ENCODE measurements around the gene ZBTB8A. TPM values are rescaled to one million over a fixed set of nuclear protein-coding genes. Genes with fewer than 3 reads are reported as not detected.

ZBTB8A gene
- polyA plus RNA-seq, 3 donors: 0.08 TPM; not detected in 2

- H3K27ac ChIP-seq (ENCODE audit: low read depth in 1 of 2, low read length in 2 of 2): no peak overlapping the region
- H3K36me3 ChIP-seq (replicated peaks in 1 of 2; ENCODE audit: control insufficient read depth in 1 of 2, insufficient read depth in 2 of 2, low read length in 2 of 2): no peaks in the 10 kb centered on the region
- peaks cover 20 to 24% of the 10 kb centered on the region in 2 donors for H3K4me1 ChIP-seq (ENCODE audit: control insufficient read depth in 1 of 2, insufficient read depth in 2 of 2, low read length in 2 of 2)
- peak overlapping the region; percentile 81 for H3K4me2 ChIP-seq (replicated peaks; ENCODE audit: extremely low read depth, low read length, poor library complexity, severe bottlenecking)
- Mint-ChIP-seq H3K9me3 (peaks cover 0 to 10% (median 4%) of the 10 kb centered on the region in 7 donors), H3K36me3 (peaks cover 5 to 7% of the 10 kb centered on the region in 2 donors), H3K4me3 (peak overlapping the region in 1 of 2 donors; percentile 89), H3K27me3 (ENCODE audit: low read depth in 3 of 3) (peaks cover 33 to 48% (median 44%) of the 10 kb centered on the region in 3 donors), H3K4me1 (peaks cover 27% of the 10 kb centered on the region), H3K27ac (no peak overlapping the region)
- no peak overlapping the region for H3K9ac ChIP-seq (ENCODE audit: insufficient read depth, low read length, poor library complexity, severe bottlenecking)
- TF ChIP-seq, protein P1, sequence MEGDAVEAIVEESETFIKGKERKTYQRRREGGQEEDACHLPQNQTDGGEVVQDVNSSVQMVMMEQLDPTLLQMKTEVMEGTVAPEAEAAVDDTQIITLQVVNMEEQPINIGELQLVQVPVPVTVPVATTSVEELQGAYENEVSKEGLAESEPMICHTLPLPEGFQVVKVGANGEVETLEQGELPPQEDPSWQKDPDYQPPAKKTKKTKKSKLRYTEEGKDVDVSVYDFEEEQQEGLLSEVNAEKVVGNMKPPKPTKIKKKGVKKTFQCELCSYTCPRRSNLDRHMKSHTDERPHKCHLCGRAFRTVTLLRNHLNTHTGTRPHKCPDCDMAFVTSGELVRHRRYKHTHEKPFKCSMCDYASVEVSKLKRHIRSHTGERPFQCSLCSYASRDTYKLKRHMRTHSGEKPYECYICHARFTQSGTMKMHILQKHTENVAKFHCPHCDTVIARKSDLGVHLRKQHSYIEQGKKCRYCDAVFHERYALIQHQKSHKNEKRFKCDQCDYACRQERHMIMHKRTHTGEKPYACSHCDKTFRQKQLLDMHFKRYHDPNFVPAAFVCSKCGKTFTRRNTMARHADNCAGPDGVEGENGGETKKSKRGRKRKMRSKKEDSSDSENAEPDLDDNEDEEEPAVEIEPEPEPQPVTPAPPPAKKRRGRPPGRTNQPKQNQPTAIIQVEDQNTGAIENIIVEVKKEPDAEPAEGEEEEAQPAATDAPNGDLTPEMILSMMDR (IDR thresholded peaks at IDR 0.05): no peak
- H3K27me3 ChIP-seq (ENCODE audit: control insufficient read depth in 2 of 2, insufficient read depth in 2 of 2, low read length in 2 of 2): peaks cover 26 to 36% of the 10 kb centered on the region in 2 donors
- H4K20me1 ChIP-seq (ENCODE audit: insufficient read depth, low read length): no peaks in the 10 kb centered on the region
- H3K9me3 ChIP-seq (replicated peaks in 1 of 2; ENCODE audit: control insufficient read depth in 1 of 2, insufficient read depth in 1 of 2, low read length in 2 of 2): peaks cover 0 to 6% of the 10 kb centered on the region in 2 donors
- H3K4me3 ChIP-seq (replicated peaks in 1 of 3; ENCODE audit: low read depth in 2 of 3, low read length in 3 of 3): peak overlapping the region in 1 of 3 experiments; percentile 72
- DNase-seq: no peak
- 0% methylated on average over 1 of the region's 3 CpGs for WGBS (ENCODE audit: insufficient coverage)
- H2AFZ ChIP-seq (ENCODE audit: insufficient read depth, low read depth, low read length, poor library complexity, severe bottlenecking): peak overlapping the region; percentile 49
- H3K79me2 ChIP-seq (ENCODE audit: insufficient read depth, low read length): no peaks in the 10 kb centered on the region
- intact Hi-C loops (cut with micrococcal nuclease): no loop called here
Measured at GRCh38 chr1:32540605-32541004, 1.4 kb downstream of the ZBTB8A start.

DNA sequence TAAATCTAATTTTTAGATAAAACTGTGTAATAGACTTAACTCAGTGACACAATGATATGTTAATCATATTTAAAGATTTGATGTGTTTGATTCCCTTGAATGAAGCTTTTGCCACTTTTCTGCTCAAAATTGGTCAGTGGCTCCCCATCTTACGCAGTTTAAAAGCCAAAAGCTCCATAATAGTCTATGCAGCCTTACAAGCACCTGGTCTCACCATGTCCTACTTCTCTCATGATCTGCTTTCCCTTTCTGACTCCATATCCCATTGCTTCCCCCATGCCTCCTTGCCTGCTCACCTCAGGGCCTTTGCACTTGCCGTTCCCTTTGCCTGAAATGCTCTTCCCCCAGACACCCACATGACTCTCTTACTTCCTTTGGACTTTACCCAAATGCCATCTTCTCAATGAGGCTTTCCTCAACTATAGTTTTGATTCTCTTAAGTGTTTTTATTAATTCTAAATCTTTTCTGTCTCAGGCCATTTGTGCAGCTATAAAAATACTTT lies 1.9 kb downstream of the ZBTB8A start:
- Histone ChIP-seq H3K4me2 (replicated peaks; ENCODE audit: extremely low read depth, low read length, poor library complexity, severe bottlenecking) (no peak overlapping the region), H3K9ac (ENCODE audit: insufficient read depth, low read length, poor library complexity, severe bottlenecking) (no peak overlapping the region), H2AFZ (ENCODE audit: insufficient read depth, low read depth, low read length, poor library complexity, severe bottlenecking) (no peak overlapping the region), H3K4me1 (ENCODE audit: control insufficient read depth in 1 of 2, insufficient read depth in 2 of 2, low read length in 2 of 2) (peaks cover 16 to 19% of the 10 kb centered on the region in 2 donors), H3K4me3 (replicated peaks in 1 of 3; ENCODE audit: low read depth in 2 of 3, low read length in 3 of 3) (no peak overlapping the region), H3K9me3 (replicated peaks in 1 of 2; ENCODE audit: control insufficient read depth in 1 of 2, insufficient read depth in 1 of 2, low read length in 2 of 2) (peaks cover 0 to 6% of the 10 kb centered on the region in 2 donors), H3K27ac (ENCODE audit: low read depth in 1 of 2, low read length in 2 of 2) (no peak overlapping the region), H3K27me3 (ENCODE audit: control insufficient read depth in 2 of 2, insufficient read depth in 2 of 2, low read length in 2 of 2) (peaks cover 25 to 36% of the 10 kb centered on the region in 2 donors), H4K20me1 (ENCODE audit: insufficient read depth, low read length) (no peaks in the 10 kb centered on the region), H3K36me3 (replicated peaks in 1 of 2; ENCODE audit: control insufficient read depth in 1 of 2, insufficient read depth in 2 of 2, low read length in 2 of 2) (no peaks in the 10 kb centered on the region), H3K79me2 (ENCODE audit: insufficient read depth, low read length) (no peaks in the 10 kb centered on the region)
- Mint-ChIP-seq H3K4me3 (peak overlapping the region in 1 of 2 donors; percentile 89), H3K27me3 (ENCODE audit: low read depth in 3 of 3) (peaks cover 33 to 44% (median 39%) of the 10 kb centered on the region in 3 donors), H3K27ac (no peak overlapping the region), H3K4me1 (peaks cover 22% of the 10 kb centered on the region), H3K36me3 (peaks cover 5 to 7% of the 10 kb centered on the region in 2 donors), H3K9me3 (peaks cover 0 to 10% (median 4%) of the 10 kb centered on the region in 7 donors)
- DNase-seq: no peak
- intact Hi-C loops (cut with micrococcal nuclease): no loop called here
- WGBS (ENCODE audit: insufficient coverage): 100% methylated on average over 1 of the region's 2 CpGs
- TF ChIP-seq, protein P1 (IDR thresholded peaks at IDR 0.05): no peak
